GM23248 (cell line): ENCODE data around the gene ESPN. TPM values are rescaled to one million over a fixed set of nuclear protein-coding genes. Genes with fewer than 3 reads are reported as not detected.

ENCODE experiments used
- DNase-seq: peaks from one replicate; pipeline ENCODE4 v3.0.0-alpha.2; 2015
- H2AFZ ChIP-seq: fragments of 200-600 bp; sonication (generic); 2 replicates; pipeline ENCODE4 v1.6.1; 2016; ENCODE audit warnings: antibody characterized with exemption
- H3F3A ChIP-seq: fragments of 200-600 bp; sonication (generic); 2 replicates; pipeline ENCODE4 v1.6.1; 2016; ENCODE audit warnings: mild to moderate bottlenecking, antibody characterized with exemption, mixed run types; ENCODE audit not compliant: insufficient read depth
- H3K27ac ChIP-seq: fragments of 200-600 bp; sonication (generic); 2 replicates; pipeline ENCODE4 v1.5.1; 2016; ENCODE audit warnings: mild to moderate bottlenecking
- H3K27me3 ChIP-seq: fragments of 200-600 bp; sonication (generic); replicated peaks from 2 replicates; pipeline ENCODE4 v1.6.1; 2016; ENCODE audit warnings: mild to moderate bottlenecking; ENCODE audit not compliant: insufficient read depth
- H3K36me3 ChIP-seq: fragments of 200-600 bp; sonication (generic); 2 replicates; pipeline ENCODE4 v1.6.1; 2016; ENCODE audit warnings: low read depth, mild to moderate bottlenecking
- H3K4me1 ChIP-seq: fragments of 200-600 bp; sonication (generic); 2 replicates; pipeline ENCODE4 v1.6.1; 2016; ENCODE audit warnings: mild to moderate bottlenecking; ENCODE audit not compliant: insufficient read depth
- H3K4me2 ChIP-seq: fragments of 200-600 bp; sonication (generic); one replicate; pipeline ENCODE4 v1.6.1; 2016; ENCODE audit warnings: mild to moderate bottlenecking; ENCODE audit not compliant: unreplicated experiment
- H3K4me3 ChIP-seq: fragments of 200-600 bp; sonication (generic); 2 replicates; pipeline ENCODE4 v1.5.1; 2016; ENCODE audit warnings: mild to moderate bottlenecking
- H3K79me2 ChIP-seq: fragments of 200-600 bp; sonication (generic); 2 replicates; pipeline ENCODE4 v1.6.1; 2016; ENCODE audit warnings: mild to moderate bottlenecking; ENCODE audit not compliant: insufficient read depth
- H3K9ac ChIP-seq: fragments of 200-600 bp; sonication (generic); 2 replicates; pipeline ENCODE4 v1.6.1; 2016; ENCODE audit warnings: mild to moderate bottlenecking
- H3K9me2 ChIP-seq: fragments of 200-600 bp; sonication (generic); 2 replicates; pipeline ENCODE4 v1.6.1; 2016; ENCODE audit warnings: mixed run types, mild to moderate bottlenecking, moderate library complexity; ENCODE audit not compliant: insufficient read depth
- H3K9me3 ChIP-seq: fragments of 200-600 bp; sonication (generic); one replicate; pipeline ENCODE4 v1.6.1; 2017; ENCODE audit warnings: low read depth
- H4K20me1 ChIP-seq: fragments of 200-600 bp; sonication (generic); 2 replicates; pipeline ENCODE4 v1.6.0; 2016; ENCODE audit not compliant: insufficient read depth
- EZH2 ChIP-seq: fragments of 200-600 bp; sonication (generic); IDR thresholded peaks from 2 replicates; pipeline ENCODE4 v1.6.1; 2018; ENCODE audit warnings: antibody characterized with exemption, mild to moderate bottlenecking; ENCODE audit not compliant: insufficient read depth, poor library complexity, severe bottlenecking
- EZH2phosphoT487 ChIP-seq: fragments of 200-600 bp; sonication (generic); IDR thresholded peaks from 2 replicates; pipeline ENCODE4 v1.6.1; 2018; ENCODE audit warnings: antibody characterized with exemption, moderate library complexity, mild to moderate bottlenecking, low read depth; ENCODE audit not compliant: insufficient read depth
- WGBS, 2 experiments: methylation state at CpG; one replicate each; pipeline ENCODE4 v1.1.6; 2015 to 2017; ENCODE audit warnings: low lambda C conversion rate in 2 of 2, low coverage in 1 of 2; ENCODE audit errors: missing lambda C conversion rate in 2 of 2; 5-methylcytosine and 5-hydroxymethylcytosine counted together
- in situ Hi-C: fragments of 300-500 bp; cut with MboI; formaldehyde crosslinking; loops from 2 replicates; pipeline ENCODE4 v1.15.0; 2020
- polyA plus RNA-seq: library from polyadenylated mRNA; unstranded; fragments of >200 nt; fragmentation: Nextera tagmentation; extraction: Ambion mirVana; gene quantifications from 2 replicates; pipeline ENCODE4 v1.2.1, GENCODE V29; 2016
- total RNA-seq: library from RNA; depleted of rRNA; stranded (reverse); fragments of >200 nt; shearing (Covaris generic); gene quantifications from 2 replicates; pipeline ENCODE4 v1.2.3, GENCODE V29; 2014

ESPN gene
- total and polyA plus RNA-seq, 2 experiments from 2014 or later, result not detected

DNA sequence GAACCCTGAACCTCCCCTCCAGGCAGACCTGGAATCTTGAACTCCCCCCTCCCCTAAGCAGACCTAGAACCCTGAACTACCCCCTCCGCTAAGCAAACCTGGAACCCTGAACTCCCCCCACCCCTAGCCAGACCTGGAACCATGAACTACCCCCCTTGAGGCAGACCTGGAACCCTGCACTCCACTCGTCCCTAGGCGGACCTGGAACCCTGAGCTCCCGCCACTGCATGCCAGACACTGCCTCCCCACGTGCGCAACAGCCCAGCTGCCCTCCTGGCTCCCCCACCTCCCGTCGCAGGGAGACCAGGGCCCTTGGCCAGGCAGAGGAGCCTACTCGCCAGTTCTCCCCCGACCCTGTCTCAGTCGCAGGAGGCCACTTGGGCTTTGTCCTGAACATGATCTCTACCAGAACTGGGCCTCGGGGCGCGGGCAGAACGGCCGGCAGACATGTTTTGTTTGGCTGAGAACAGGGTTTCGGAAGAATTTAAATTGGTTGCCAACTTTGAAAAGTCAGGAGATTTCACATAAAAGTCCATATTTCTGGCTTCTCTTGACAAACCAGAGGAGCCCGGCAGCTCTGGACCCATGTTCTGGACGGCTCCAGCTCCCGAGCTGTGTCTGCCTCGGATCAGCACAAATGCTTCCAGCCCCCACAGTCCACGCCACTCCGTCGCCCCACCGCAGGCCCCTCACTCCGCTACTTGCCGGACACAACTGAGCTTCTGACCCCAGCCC lies 76.1 kb downstream of the ESPN start:
- H3K9ac ChIP-seq, result no peak overlapping the region
- TF ChIP-seq EZH2phosphoT487 (no peak), EZH2 (no peak)
- no peak for DNase-seq
- H3K36me3 ChIP-seq, result no peaks in the 10 kb centered on the region
- no peaks in the 10 kb centered on the region for H3K27me3 ChIP-seq
- in situ Hi-C loops, result no loop called here
- H3K4me1 ChIP-seq, result no peaks in the 10 kb centered on the region
- H3K27ac ChIP-seq, result no peak overlapping the region
- H3K79me2 ChIP-seq, result no peaks in the 10 kb centered on the region
- H3K4me3 ChIP-seq, result no peak overlapping the region
- no peak overlapping the region for H3K4me2 ChIP-seq
- H2AFZ ChIP-seq, result no peak overlapping the region
- H3F3A ChIP-seq, result no peaks in the 10 kb centered on the region
- no peaks in the 10 kb centered on the region for H3K9me3 ChIP-seq
- no peaks in the 10 kb centered on the region for H3K9me2 ChIP-seq
- 84 to 91% methylated on average over 14 to 27 of the region's 27 CpGs for WGBS, 2 experiments
- no peaks in the 10 kb centered on the region for H4K20me1 ChIP-seq

GRCh38 chr1:6501279-6501813 lies 76.8 kb downstream of the ESPN start:
- Histone ChIP-seq H3K27ac (no peak overlapping the region), H3K36me3 (no peaks in the 10 kb centered on the region)
- in situ Hi-C loops, result no loop called here

GRCh38 chr1:6502000-6502891 lies 77.7 kb downstream of the ESPN start:
- WGBS, 2 experiments, result 68 to 70% methylated on average over 30 to 31 of the region's 31 CpGs
- no peak overlapping the region for H3K4me3 ChIP-seq
- H3F3A ChIP-seq, result no peaks in the 10 kb centered on the region
- no peaks in the 10 kb centered on the region for H4K20me1 ChIP-seq
- no peaks in the 10 kb centered on the region for H3K79me2 ChIP-seq
- no peaks in the 10 kb centered on the region for H3K27me3 ChIP-seq
- no peaks in the 10 kb centered on the region for H3K9me3 ChIP-seq
- no peak overlapping the region for H3K9ac ChIP-seq
- H3K36me3 ChIP-seq, result no peaks in the 10 kb centered on the region
- H3K9me2 ChIP-seq, result no peaks in the 10 kb centered on the region
- no peak for TF ChIP-seq EZH2
- H3K4me2 ChIP-seq, result no peak overlapping the region
- peak; percentile 32 for DNase-seq
- in situ Hi-C loops, result no loop called here
- H2AFZ ChIP-seq, result no peak overlapping the region
- H3K4me1 ChIP-seq, result no peaks in the 10 kb centered on the region
- no peak overlapping the region for H3K27ac ChIP-seq

More at GRCh38 chr1:6501279-6501813, 76.8 kb downstream of the ESPN start:
- 74 to 76% methylated on average over 10 of the region's 10 CpGs for WGBS, 2 experiments
- H4K20me1 ChIP-seq, result no peaks in the 10 kb centered on the region
- H3K4me1 ChIP-seq, result no peaks in the 10 kb centered on the region
- H2AFZ ChIP-seq, result no peak overlapping the region
- no peak for TF ChIP-seq EZH2
- TF ChIP-seq EZH2phosphoT487, result no peak
- DNase-seq, result no peak
- H3K9me2 ChIP-seq, result no peaks in the 10 kb centered on the region
- no peaks in the 10 kb centered on the region for H3K9me3 ChIP-seq
- no peaks in the 10 kb centered on the region for H3F3A ChIP-seq
- H3K4me2 ChIP-seq, result no peak overlapping the region
- H3K27me3 ChIP-seq, result no peaks in the 10 kb centered on the region
- no peak overlapping the region for H3K4me3 ChIP-seq
- no peaks in the 10 kb centered on the region for H3K79me2 ChIP-seq
- no peak overlapping the region for H3K9ac ChIP-seq

DNA sequence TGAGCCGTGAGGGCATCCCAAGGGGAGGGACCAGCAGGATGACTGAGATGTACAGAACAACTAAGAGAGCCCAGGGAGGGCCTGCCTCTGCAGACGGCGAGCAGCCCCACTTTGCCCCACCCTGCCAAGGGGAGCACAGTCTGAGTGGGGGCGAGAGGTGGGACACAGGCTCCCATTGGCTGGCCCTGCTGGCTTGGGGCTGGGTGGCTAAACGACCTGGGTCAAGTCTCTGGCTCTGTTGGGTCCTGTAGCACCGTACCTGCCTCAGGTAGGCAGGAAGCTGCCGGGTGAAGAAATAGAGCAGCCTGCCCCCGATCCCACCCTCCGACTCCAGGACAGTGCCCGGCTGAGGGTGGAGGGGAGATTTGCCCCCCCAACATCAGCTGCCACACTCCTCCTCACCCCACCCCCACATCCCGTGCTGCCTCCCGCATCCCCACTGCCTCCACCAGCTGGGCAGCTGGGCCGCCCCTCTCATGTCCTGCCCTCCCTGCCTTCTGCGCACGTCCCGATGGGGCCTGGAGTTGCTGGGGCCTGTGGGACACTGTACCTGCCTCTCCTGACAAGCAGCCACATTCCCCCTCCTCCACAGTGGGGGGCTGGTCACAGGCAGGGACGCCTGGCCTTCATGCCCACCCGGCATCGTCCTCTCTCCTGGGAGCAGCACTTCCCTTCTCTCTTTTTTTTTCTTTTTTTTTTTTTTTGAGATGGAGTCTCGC lies 79.5 kb downstream of the ESPN start:
- no peaks in the 10 kb centered on the region for H3K9me2 ChIP-seq
- no peak for TF ChIP-seq EZH2phosphoT487
- TF ChIP-seq EZH2, result no peak
- H3K27ac ChIP-seq, result no peak overlapping the region
- no peaks in the 10 kb centered on the region for H3K9me3 ChIP-seq
- H3K4me1 ChIP-seq, result no peaks in the 10 kb centered on the region
- H3K36me3 ChIP-seq, result no peaks in the 10 kb centered on the region
- H3F3A ChIP-seq, result no peaks in the 10 kb centered on the region
- H2AFZ ChIP-seq, result no peak overlapping the region
- H3K4me3 ChIP-seq, result no peak overlapping the region
- H3K4me2 ChIP-seq, result no peak overlapping the region
- no peak overlapping the region for H3K9ac ChIP-seq
- no peaks in the 10 kb centered on the region for H4K20me1 ChIP-seq
- H3K79me2 ChIP-seq, result no peaks in the 10 kb centered on the region
- in situ Hi-C loops, result no loop called here
- H3K27me3 ChIP-seq, result no peaks in the 10 kb centered on the region
- 75 to 79% methylated on average over 12 to 20 of the region's 20 CpGs for WGBS, 2 experiments
- no peak for DNase-seq
